GM12864 (cell line): ENCODE measurements around the gene NOLC1.
"Not testable (repeated sequence)": the region's sequence is repeated elsewhere in the genome, so short reads cannot be mapped to it uniquely, and the experiment has no call there.

Source experiments
- DNase-seq: peaks from one replicate; pipeline ENCODE4 v3.0.0-alpha.2; 2011; ENCODE audit warnings: low read depth
- H3K4me3 ChIP-seq: 2 replicates; pipeline ENCODE4 v1.5.1; 2011; ENCODE audit warnings: mild to moderate bottlenecking, low read depth, low read length, control low read depth
- TF ChIP-seq, protein P1 (sequence below): IDR thresholded peaks from 2 replicates; pipeline ENCODE4 v1.5.1; 2011; ENCODE audit warnings: low read depth, mild to moderate bottlenecking, moderate library complexity, low read length, control low read depth, inconsistent platforms; ENCODE audit errors: missing control alignments

The NOLC1 gene

DNA sequence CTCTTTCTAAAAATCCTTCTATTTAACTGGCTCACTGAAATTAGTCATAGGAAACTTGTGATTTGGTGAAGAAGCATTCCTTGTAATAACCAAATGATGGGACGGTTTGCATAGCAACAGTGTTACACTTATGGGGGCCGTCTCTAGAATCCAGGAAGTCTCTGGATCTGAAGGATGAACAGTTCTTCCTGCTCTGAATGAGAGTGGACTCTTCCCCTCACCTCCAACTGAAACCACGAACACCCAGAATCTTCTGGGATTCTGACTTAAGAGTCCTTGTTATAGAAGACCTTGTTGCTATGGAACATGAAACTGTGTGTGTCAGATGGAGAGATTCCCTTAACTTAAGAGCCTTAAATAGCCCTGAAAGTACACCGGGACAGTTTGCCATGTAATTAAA is 23.2 kb downstream of the NOLC1 start:
- DNase-seq, result no peak
- H3K4me3 ChIP-seq, result no peak overlapping the region
- TF ChIP-seq, protein P1, sequence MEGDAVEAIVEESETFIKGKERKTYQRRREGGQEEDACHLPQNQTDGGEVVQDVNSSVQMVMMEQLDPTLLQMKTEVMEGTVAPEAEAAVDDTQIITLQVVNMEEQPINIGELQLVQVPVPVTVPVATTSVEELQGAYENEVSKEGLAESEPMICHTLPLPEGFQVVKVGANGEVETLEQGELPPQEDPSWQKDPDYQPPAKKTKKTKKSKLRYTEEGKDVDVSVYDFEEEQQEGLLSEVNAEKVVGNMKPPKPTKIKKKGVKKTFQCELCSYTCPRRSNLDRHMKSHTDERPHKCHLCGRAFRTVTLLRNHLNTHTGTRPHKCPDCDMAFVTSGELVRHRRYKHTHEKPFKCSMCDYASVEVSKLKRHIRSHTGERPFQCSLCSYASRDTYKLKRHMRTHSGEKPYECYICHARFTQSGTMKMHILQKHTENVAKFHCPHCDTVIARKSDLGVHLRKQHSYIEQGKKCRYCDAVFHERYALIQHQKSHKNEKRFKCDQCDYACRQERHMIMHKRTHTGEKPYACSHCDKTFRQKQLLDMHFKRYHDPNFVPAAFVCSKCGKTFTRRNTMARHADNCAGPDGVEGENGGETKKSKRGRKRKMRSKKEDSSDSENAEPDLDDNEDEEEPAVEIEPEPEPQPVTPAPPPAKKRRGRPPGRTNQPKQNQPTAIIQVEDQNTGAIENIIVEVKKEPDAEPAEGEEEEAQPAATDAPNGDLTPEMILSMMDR, result no peak

DNA sequence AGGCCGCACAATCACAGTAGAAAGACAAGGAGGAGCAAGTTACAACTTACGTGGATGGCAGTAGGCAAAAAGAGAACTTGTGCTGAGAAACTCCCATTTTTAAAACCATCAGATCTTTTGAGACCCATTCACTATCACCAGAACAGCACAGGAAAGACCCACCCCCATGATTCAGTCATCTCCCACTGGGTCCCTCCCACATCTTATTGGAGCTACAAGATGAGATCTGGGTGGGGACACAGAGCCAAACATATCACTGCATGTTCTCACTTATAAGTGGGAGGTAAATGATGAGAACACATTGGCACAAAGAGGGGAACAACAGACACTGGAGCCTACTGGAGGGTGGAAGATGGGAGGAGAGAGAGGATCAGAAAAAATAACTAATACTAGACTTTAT is 32.4 kb downstream of the NOLC1 start:
- no peak overlapping the region for H3K4me3 ChIP-seq
- TF ChIP-seq, protein P1, result no peak
- no peak for DNase-seq

DNA sequence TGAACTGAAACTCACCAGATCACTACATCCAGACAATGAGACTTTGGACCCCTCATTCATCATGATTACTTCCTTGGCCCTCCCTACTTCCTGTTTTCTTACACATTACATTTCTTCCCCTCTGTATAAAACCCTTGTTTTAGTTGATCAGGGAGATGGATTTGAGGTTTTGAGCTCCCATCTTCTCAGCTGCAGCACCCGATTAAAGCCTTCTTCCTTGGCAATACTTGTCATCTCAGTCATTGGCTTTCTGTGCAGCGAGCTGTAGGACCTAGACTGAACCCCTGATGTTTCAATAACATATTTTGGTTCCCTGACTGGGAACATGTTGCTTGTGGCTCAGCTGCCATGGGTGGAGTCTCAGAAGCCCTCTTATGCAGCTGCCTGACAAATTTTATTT is 33.1 kb downstream of the NOLC1 start:
- no peak for DNase-seq
- TF ChIP-seq, protein P1, result no peak
- no peak overlapping the region for H3K4me3 ChIP-seq

DNA sequence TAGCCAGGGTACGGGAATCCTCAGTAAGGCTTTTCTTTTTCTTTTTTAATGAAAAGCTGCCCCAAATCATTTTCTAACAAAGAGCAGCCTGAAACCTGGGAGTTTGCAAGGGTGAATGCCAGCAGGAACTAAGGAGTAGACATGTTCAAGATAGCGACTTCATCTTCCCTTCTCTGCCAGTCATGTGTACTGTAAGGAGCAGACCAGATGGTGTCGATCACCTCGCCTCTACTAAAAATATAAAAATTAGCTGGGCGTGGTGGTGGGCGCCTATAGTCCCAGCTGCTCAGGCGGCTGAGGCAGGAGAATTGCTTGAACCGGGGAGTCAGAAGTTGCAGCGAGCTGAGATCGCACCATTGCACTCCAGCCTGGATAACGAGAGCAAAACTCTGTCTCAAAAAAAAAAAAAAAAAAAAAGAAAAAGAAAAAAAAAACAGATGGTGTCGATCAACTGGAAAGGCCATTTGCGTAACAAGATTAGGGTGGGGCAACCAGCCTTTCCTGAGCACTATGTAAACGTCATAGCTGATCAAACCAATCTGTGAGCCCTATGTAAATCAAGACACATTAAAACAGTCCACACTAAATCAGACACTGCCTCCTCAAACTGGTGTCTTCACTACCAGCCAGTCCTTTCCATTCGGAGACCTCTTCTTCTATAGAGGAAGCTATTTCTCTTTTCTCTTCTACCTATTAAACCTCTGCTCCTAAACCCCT is 33.8 kb downstream of the NOLC1 start:
- H3K4me3 ChIP-seq, result no peak overlapping the region
- DNase-seq, result no peak
- TF ChIP-seq, protein P1, result no peak

DNA sequence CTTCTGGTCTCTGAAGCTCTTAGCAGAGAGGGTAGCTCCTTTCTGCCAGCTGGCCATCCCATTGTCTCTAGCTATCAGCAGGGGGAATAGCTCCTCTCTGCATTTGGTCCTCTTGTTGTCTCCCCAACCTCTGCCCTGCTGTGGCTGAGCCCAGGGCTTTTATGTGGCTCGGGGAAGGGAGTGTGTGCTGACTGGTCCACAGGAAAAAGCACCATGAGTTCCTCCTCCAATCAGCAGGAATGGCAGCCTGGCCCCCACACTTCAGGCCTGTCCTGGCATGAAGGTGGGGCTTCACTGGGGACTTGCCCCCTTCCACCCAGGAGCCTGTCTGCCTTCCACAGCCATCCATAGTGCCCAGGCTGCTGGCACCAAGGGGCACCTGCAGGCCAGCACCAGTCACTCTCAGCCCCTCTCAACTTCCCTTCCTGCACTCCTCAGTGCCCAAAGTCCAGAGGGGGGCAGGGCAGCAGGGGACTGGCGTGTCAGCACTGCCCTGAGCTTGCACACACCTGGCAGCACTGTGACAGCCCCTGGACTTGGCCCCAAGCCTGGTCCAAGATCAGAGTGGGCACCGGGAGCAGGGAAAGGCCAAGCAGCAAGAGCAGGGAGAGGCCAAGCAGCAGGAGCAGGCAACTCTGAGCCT is 36.2 kb downstream of the NOLC1 start:
- TF ChIP-seq, protein P1, result no peak
- no peak for DNase-seq
- no peak overlapping the region for H3K4me3 ChIP-seq

DNA sequence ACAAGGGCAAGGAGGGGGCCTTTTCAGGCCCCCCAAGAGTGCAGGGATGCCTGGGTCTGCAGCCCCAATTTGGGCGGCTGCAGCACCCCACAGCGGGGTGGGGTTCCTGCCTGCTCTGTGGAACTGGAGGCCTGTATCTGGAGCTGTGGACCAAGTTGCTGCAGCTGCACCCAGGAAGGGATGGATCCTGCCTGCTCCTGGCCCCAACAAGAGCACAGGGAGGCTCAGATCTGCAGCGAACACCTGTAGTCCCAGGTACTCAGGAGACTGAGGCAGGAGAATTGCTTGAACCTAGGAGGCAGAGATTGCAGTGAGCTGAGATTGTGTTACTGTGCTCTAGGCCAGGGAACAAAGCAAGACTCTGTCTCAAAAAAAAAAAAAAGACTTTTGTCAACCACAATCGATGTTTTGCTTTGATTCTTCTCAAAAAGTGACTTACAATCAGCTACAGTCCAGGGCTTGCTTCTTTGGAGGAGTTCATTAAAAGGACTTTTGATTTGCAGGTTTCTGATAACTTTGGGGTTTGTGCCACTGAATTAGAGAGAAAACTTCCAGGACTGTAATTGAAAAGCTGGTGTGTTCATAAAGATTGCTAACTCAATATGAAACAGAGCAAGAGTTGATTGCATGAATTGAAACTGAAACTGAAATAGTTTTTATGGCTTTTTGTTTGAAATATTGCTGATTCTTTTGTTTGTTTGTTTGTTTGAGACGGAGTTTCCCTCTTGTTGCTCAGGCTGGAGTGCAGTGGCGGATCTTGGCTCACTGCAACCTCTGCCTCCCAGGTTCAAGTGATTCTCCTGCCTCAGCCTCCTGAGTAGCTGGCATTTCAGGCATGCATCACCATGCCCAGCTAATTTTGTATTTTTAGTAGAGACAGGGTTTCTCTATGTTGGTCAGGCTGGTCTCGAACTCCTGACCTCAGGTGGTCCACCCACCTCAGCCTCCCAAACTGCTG is 37.0 kb downstream of the NOLC1 start:
- DNase-seq, H3K4me3 ChIP-seq: not testable (repeated sequence)

DNA sequence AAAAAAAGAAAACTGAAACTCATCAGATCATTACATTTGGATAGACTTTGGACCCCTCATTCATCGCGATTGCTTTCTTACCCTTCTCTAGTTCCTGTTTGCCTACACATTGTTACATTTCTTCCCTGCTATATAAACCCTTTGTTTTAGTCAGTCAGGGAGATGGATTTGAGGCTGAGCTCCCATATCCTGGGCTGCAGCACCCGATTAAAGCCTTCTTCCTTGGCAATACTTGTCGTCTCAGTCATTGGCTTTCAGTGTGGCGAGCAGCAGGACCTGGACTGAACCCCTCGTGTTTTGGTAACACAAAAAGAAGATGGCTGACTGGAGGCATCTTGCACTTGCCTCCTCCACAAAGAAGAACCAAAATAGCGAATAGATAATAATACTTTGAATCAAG is 39.8 kb downstream of the NOLC1 start:
- DNase-seq, result no peak
- H3K4me3 ChIP-seq, result no peak overlapping the region
- TF ChIP-seq, protein P1, result no peak
